Ascending aorta (tissue), 2 donors: ENCODE measurements around the gene APEH. TPM values are rescaled to one million over a fixed set of nuclear protein-coding genes. Genes with fewer than 3 reads are reported as not detected.
A peak's percentile ranks its signal among the peaks of the same experiment; 100 is the strongest.

Source experiments
- DNase-seq, 2 donors: peaks; one replicate each; pipeline ENCODE4 v3.0.0-alpha.2; 2019; ENCODE audit warnings: low spot score in 2 of 2
- H3K27ac ChIP-seq, 2 donors: fragments of 200-600 bp; sonication (generic); one replicate each; pipeline ENCODE4 v1.5.1; 2016 to 2017; ENCODE audit warnings: mild to moderate bottlenecking in 1 of 2
- H3K27me3 ChIP-seq: fragments of 200-600 bp; sonication (generic); one replicate; pipeline ENCODE4 v1.5.1; 2017
- H3K36me3 ChIP-seq, 2 donors: fragments of 200-600 bp; sonication (generic); one replicate each; pipeline ENCODE4 v1.5.1; 2016
- H3K4me1 ChIP-seq, 2 donors: fragments of 200-600 bp; sonication (generic); one replicate each; pipeline ENCODE4 v1.5.1; 2016 to 2017; ENCODE audit warnings: mild to moderate bottlenecking in 1 of 2
- H3K4me3 ChIP-seq, 2 donors: fragments of 200-600 bp; sonication (generic); one replicate each; pipeline ENCODE4 v1.5.1; 2016 to 2017; ENCODE audit warnings: mild to moderate bottlenecking in 1 of 2
- H3K9me3 ChIP-seq, 2 donors: fragments of 200-600 bp; sonication (generic); one replicate each; pipeline ENCODE4 v1.5.1; 2016
- CTCF ChIP-seq, 3 experiments: fragments of 200-600 bp in 2 of 3; fragments of 450-650 bp in 1 of 3; sonication (generic) in 2 of 3; IDR thresholded peaks; one replicate each; pipeline ENCODE4 v1.5.1; 2016 to 2019; ENCODE audit warnings: antibody characterized with exemption in 3 of 3, mild to moderate bottlenecking in 1 of 3, moderate library complexity in 1 of 3
- intact Hi-C: fragments of 100-400 bp; cut with DNase I; formaldehyde crosslinking; loops from one replicate; pipeline ENCODE4 v1.15.1; 2023
- total RNA-seq: library from RNA; depleted of rRNA; stranded (reverse); fragments of >200 nt; gene quantifications from one replicate; pipeline ENCODE4 v1.1.0, GENCODE V29; 2016

Gene APEH
- total RNA-seq, 1 donor from 2014 or later, result 79.5 TPM

- H3K27ac ChIP-seq, result no peak overlapping the region
- no peak for DNase-seq
- no peak overlapping the region for H3K4me3 ChIP-seq
- intact Hi-C loops, result no loop called here
- peaks cover 45 to 62% of the 10 kb centered on the region in 2 donors for H3K36me3 ChIP-seq
- no peak for TF ChIP-seq CTCF (IDR thresholded peaks at IDR 0.05)
- no peaks in the 10 kb centered on the region for H3K4me1 ChIP-seq
- no peaks in the 10 kb centered on the region for H3K9me3 ChIP-seq
- no peaks in the 10 kb centered on the region for H3K27me3 ChIP-seq
Measured at GRCh38 chr3:49700014-49700413, 25.9 kb downstream of the APEH start.

GRCh38 chr3:49700453-49701128 lies 26.4 kb downstream of the APEH start:
- H3K4me1 ChIP-seq, result no peaks in the 10 kb centered on the region
- no peak for DNase-seq
- intact Hi-C loops, result no loop called here
- no peak for TF ChIP-seq CTCF (IDR thresholded peaks at IDR 0.05)
- H3K9me3 ChIP-seq, result no peaks in the 10 kb centered on the region
- H3K27ac ChIP-seq, result no peak overlapping the region
- no peaks in the 10 kb centered on the region for H3K27me3 ChIP-seq
- H3K4me3 ChIP-seq, result no peak overlapping the region
- peaks cover 45 to 68% of the 10 kb centered on the region in 2 donors for H3K36me3 ChIP-seq

GRCh38 chr3:49701388-49702077 lies 27.4 kb downstream of the APEH start:
- TF ChIP-seq CTCF (IDR thresholded peaks at IDR 0.05), result peak in 2 of 3 experiments; percentile 6 to 15
- no peak overlapping the region for H3K27ac ChIP-seq
- no peaks in the 10 kb centered on the region for H3K27me3 ChIP-seq
- peaks cover 48 to 76% of the 10 kb centered on the region in 2 donors for H3K36me3 ChIP-seq
- no peak overlapping the region for H3K4me3 ChIP-seq
- no peaks in the 10 kb centered on the region for H3K9me3 ChIP-seq
- no peak for DNase-seq
- intact Hi-C loops, result loop anchor here (2.0 kb wide), 1 partner anchor 137 kb away; no protein-coding TSS in a partner anchor
- no peaks in the 10 kb centered on the region for H3K4me1 ChIP-seq

- Histone ChIP-seq H3K27ac (no peak overlapping the region), H3K4me3 (no peak overlapping the region), H3K4me1 (no peaks in the 10 kb centered on the region), H3K36me3 (peaks cover 44 to 79% of the 10 kb centered on the region in 2 donors), H3K27me3 (no peaks in the 10 kb centered on the region), H3K9me3 (no peaks in the 10 kb centered on the region)
- intact Hi-C loops, result loop anchor here (2.0 kb wide), 1 partner anchor 136 kb away; no protein-coding TSS in a partner anchor
- DNase-seq, result no peak
- TF ChIP-seq CTCF (IDR thresholded peaks at IDR 0.05), result no peak
Measured at GRCh38 chr3:49702672-49703071, 28.5 kb downstream of the APEH start.

- peak; percentile 61 to 69 (median 64) for TF ChIP-seq CTCF (IDR thresholded peaks at IDR 0.05)
- H3K9me3 ChIP-seq, result no peaks in the 10 kb centered on the region
- no peak overlapping the region for H3K4me3 ChIP-seq
- H3K36me3 ChIP-seq, result peaks cover 38 to 76% of the 10 kb centered on the region in 2 donors
- H3K27ac ChIP-seq, result no peak overlapping the region
- intact Hi-C loops, result loop anchor here (2.0 kb wide), 1 partner anchor 135 kb away; no protein-coding TSS in a partner anchor
- H3K27me3 ChIP-seq, result no peaks in the 10 kb centered on the region
- no peaks in the 10 kb centered on the region for H3K4me1 ChIP-seq
- no peak for DNase-seq
Measured at GRCh38 chr3:49703443-49703927, 29.3 kb downstream of the APEH start.
